WERI-Rb-1 (cell line): Measurements from ENCODE around the gene MBD3L3.
"Not testable (repeated sequence)": the region's sequence is repeated elsewhere in the genome, so short reads cannot be mapped to it uniquely, and the experiment has no call there.

ENCODE experiments used
- DNase-seq: peaks from one replicate; pipeline ENCODE4 v3.0.0-alpha.2; 2020
- H3K27ac ChIP-seq: fragments of 250-450 bp; sonication (Bioruptor Pico); 2 replicates; pipeline ENCODE4 v1.5.1; 2020; ENCODE audit warnings: mild to moderate bottlenecking, moderate library complexity
- H3K27me3 ChIP-seq: fragments of 250-450 bp; sonication (Bioruptor Pico); 2 replicates; pipeline ENCODE4 v1.5.1; 2021; ENCODE audit warnings: mild to moderate bottlenecking, low read depth, moderate library complexity; ENCODE audit not compliant: insufficient read depth, severe bottlenecking
- H3K36me3 ChIP-seq: fragments of 250-450 bp; sonication (Bioruptor Pico); 2 replicates; pipeline ENCODE4 v1.5.1; 2020; ENCODE audit warnings: mild to moderate bottlenecking, moderate library complexity
- H3K4me3 ChIP-seq: 2 replicates; pipeline ENCODE4 v1.5.1; 2011; ENCODE audit warnings: low read depth, mild to moderate bottlenecking, control low read depth, low read length
- H3K9me3 ChIP-seq: fragments of 250-450 bp; sonication (Bioruptor Pico); 2 replicates; pipeline ENCODE4 v1.5.1; 2021; ENCODE audit warnings: mild to moderate bottlenecking, moderate library complexity; ENCODE audit not compliant: severe bottlenecking
- TF ChIP-seq, protein P1 (sequence below): IDR thresholded peaks from 2 replicates; pipeline ENCODE4 v1.5.1; 2011; ENCODE audit warnings: low read depth, mild to moderate bottlenecking, control low read depth, inconsistent platforms, low read length

MBD3L3 gene

DNA sequence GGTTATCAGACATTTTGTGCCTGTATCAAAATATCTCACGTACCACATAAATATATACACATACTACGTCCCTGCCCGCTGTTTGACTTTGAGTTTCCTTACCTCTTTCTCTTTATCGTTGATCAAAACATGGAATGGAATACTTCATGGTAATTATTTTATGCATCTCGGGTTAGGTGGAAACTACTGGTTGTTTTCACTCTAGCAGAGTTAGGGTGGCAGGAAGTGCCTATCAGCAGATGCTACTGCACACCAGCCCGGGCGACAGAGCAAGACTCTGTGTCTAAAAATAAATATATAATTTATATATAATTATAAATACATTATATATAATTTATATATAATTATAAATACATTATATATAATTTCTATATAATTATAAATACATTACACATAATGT, 5.6 kb downstream of the MBD3L3 start:
- not testable (repeated sequence) for DNase-seq, H3K36me3 ChIP-seq, H3K27ac ChIP-seq, H3K4me3 ChIP-seq, H3K9me3 ChIP-seq, H3K27me3 ChIP-seq

DNA sequence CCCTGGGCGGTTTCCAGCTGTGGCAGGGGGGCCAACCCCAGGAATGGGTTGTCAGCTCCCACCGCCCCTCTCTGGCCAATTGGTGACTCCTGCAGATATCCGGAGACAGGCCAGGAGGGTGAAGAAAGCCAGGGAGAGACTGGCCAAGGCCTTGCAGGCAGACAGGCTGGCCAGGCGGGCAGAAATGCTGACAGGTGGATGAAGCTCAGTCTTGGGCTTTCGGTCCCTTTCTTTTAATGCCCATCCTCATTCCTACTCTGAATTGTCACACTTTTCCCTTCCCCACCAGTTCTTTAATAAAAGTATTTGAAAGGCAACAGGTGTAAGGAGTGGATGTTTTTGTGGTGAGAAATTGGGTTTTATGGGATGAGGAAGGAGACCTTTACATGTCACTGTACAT, 7.1 kb downstream of the MBD3L3 start:
- DNase-seq, H3K36me3 ChIP-seq, H3K27me3 ChIP-seq: not testable (repeated sequence)

DNA sequence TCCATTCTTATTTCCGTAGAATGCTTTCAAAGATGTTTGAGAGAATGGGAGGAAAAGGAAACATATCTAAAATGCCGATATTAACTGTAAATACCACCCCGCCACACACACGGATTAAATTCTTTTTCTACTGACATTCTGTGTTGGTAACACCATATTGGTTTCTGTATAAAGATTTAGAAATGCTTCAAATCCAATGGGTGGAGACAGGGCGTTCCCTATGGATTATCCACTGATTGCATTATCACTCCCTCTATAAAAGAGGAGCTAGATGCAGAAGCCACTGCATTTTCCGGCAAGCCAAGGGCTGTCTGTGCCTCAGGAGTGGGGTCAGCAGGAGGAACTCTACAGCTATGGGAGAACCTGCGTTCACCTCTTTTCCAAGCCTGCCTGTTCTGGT, 9.5 kb downstream of the MBD3L3 start, which contains the start of gene MBD3L2:
Gene MBD3L2, plus strand, starts transcription at position 301 of the 400 bp plus-strand sequence. Its CDS starts 53 bp downstream, at position 354.
- not testable (repeated sequence) for H3K4me3 ChIP-seq, H3K36me3 ChIP-seq, DNase-seq, H3K27me3 ChIP-seq, H3K9me3 ChIP-seq, H3K27ac ChIP-seq

More for the DNA sequence above, 7.1 kb downstream of the MBD3L3 start:
- H3K9me3 ChIP-seq, H3K4me3 ChIP-seq, H3K27ac ChIP-seq: not testable (repeated sequence)

DNA sequence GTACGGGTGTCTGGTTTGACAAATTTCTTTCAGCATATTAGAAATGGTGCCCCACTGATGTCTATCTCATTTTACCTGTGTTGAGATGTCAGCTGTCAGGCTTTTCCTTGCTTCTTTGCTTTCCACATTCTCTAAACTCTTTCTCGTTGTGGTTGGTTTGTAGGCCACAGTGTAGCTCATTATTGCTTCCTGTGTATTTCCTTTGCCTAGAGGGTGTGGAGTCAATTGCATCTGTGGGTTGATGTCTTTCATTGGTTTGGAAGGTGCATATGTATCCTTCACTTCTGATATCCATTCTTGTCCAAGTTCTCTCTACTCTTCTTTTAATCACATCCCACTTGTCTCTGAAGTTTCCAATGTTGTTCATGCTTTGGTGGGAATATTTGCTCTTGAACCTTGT, 16.9 kb downstream of the MBD3L3 start:
- not testable (repeated sequence) for H3K4me3 ChIP-seq, H3K27ac ChIP-seq, H3K9me3 ChIP-seq, DNase-seq, H3K27me3 ChIP-seq, H3K36me3 ChIP-seq

DNA sequence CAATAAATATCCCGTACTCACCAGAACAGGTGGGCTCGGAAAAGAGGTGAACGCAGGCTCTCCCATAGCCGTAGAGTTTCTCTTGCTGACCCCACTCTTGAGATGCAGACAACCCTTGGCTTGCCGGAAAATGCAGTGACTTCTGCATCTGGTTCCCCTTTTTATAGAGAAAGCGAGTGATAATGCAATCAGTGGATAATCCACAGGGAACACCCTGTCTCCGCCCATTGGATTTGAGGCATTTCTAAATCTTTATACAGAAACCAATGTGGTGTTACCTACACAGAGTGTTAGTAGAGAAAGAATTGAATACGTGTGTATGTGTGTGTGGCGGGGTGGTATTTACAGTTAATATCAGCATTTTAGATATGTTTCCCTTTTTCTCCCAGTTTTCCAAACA, 18.4 kb downstream of the MBD3L3 start, which contains the start of gene MBD3L4:
Gene MBD3L4, minus strand, starts transcription at position 101 of the 400 bp plus-strand sequence. Its CDS starts 35 bp downstream, at position 66.
- H3K9me3 ChIP-seq, H3K4me3 ChIP-seq, H3K36me3 ChIP-seq, H3K27ac ChIP-seq, H3K27me3 ChIP-seq, DNase-seq: not testable (repeated sequence)

DNA sequence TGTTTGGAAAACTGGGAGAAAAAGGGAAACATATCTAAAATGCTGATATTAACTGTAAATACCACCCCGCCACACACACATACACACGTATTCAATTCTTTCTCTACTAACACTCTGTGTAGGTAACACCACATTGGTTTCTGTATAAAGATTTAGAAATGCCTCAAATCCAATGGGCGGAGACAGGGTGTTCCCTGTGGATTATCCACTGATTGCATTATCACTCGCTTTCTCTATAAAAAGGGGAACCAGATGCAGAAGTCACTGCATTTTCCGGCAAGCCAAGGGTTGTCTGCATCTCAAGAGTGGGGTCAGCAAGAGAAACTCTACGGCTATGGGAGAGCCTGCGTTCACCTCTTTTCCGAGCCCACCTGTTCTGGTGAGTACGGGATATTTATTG, 28.2 kb downstream of the MBD3L3 start, which contains the start of gene MBD3L5:
Gene MBD3L5, plus strand, starts transcription at position 301 of the 400 bp plus-strand sequence. Its CDS starts 34 bp downstream, at position 335.
- not testable (repeated sequence) for H3K36me3 ChIP-seq, DNase-seq, H3K9me3 ChIP-seq, H3K27ac ChIP-seq, H3K4me3 ChIP-seq, H3K27me3 ChIP-seq

DNA sequence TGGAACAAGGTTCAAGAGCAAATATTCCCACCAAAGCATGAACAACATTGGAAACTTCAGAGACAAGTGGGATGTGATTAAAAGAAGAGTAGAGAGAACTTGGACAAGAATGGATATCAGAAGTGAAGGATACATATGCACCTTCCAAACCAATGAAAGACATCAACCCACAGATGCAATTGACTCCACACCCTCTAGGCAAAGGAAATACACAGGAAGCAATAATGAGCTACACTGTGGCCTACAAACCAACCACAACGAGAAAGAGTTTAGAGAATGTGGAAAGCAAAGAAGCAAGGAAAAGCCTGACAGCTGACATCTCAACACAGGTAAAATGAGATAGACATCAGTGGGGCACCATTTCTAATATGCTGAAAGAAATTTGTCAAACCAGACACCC, 29.7 kb downstream of the MBD3L3 start:
- not testable (repeated sequence) for DNase-seq, H3K4me3 ChIP-seq, H3K27ac ChIP-seq, H3K9me3 ChIP-seq, H3K27me3 ChIP-seq, H3K36me3 ChIP-seq

DNA sequence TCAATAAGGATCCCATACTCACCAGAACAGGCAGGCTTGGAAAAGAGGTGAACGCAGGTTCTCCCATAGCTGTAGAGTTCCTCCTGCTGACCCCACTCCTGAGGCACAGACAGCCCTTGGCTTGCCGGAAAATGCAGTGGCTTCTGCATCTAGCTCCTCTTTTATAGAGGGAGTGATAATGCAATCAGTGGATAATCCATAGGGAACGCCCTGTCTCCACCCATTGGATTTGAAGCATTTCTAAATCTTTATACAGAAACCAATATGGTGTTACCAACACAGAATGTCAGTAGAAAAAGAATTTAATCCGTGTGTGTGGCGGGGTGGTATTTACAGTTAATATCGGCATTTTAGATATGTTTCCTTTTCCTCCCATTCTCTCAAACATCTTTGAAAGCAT, 37.1 kb downstream of the MBD3L3 start, which contains the start of gene MBD3L2B:
Gene MBD3L2B, minus strand, starts transcription at position 101 of the 400 bp plus-strand sequence. Its CDS starts 34 bp downstream, at position 67.
- not testable (repeated sequence) for H3K9me3 ChIP-seq, H3K27me3 ChIP-seq, H3K4me3 ChIP-seq, H3K27ac ChIP-seq, H3K36me3 ChIP-seq, DNase-seq

DNA sequence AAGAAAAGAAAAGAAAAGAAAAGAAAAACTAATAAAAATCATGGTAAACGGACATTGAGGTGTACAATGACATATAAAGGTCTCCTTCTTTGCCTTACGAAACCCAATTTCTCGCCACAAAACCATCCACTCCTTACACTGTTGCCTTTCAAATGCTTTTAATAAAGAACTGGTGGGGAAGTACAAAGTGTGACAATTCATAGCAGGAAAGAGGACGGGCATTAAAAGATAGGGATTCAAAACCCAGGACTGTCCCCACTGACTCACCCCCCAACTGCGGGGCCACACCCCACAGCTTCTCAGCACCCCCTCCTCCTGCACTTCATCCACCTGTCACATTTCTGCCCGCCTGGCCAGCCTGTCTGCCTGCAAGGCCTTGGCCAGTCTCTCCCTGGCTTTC, 39.6 kb downstream of the MBD3L3 start:
- no peak for DNase-seq
- H3K27ac ChIP-seq, result no peak overlapping the region
- TF ChIP-seq, protein P1, sequence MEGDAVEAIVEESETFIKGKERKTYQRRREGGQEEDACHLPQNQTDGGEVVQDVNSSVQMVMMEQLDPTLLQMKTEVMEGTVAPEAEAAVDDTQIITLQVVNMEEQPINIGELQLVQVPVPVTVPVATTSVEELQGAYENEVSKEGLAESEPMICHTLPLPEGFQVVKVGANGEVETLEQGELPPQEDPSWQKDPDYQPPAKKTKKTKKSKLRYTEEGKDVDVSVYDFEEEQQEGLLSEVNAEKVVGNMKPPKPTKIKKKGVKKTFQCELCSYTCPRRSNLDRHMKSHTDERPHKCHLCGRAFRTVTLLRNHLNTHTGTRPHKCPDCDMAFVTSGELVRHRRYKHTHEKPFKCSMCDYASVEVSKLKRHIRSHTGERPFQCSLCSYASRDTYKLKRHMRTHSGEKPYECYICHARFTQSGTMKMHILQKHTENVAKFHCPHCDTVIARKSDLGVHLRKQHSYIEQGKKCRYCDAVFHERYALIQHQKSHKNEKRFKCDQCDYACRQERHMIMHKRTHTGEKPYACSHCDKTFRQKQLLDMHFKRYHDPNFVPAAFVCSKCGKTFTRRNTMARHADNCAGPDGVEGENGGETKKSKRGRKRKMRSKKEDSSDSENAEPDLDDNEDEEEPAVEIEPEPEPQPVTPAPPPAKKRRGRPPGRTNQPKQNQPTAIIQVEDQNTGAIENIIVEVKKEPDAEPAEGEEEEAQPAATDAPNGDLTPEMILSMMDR, result no peak
- no peaks in the 10 kb centered on the region for H3K36me3 ChIP-seq
- peaks cover 13% of the 10 kb centered on the region for H3K27me3 ChIP-seq
- no peak overlapping the region for H3K4me3 ChIP-seq
- H3K9me3 ChIP-seq, result no peaks in the 10 kb centered on the region

DNA sequence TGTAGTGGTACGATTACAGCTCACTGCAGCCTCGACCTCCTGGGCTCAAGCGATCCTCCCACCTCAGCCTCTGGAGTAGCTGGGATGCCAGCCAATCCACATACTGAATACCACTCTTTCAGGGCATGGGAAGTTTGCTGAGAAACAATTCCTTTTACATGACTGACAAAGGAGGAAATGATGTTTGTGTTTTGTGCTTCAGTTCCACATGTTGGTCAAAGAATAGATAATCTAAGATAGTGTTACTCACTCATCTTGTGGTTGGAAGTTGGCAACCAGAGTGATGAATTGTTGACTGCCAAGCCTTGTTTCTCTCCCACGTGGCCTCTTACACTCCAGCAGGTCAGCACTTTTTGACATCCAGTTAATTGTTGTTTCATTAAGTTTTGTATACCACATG, 44.8 kb downstream of the MBD3L3 start:
- Histone ChIP-seq H3K9me3 (peaks cover 4% of the 10 kb centered on the region), H3K27me3 (peaks cover 20% of the 10 kb centered on the region), H3K4me3 (no peak overlapping the region), H3K36me3 (no peaks in the 10 kb centered on the region), H3K27ac (no peak overlapping the region)
- TF ChIP-seq, protein P1, result no peak
- no peak for DNase-seq
